OCI-M2 (cell line): Measurements from ENCODE around the gene PHIP.

ENCODE experiments used
- DNase-seq: peaks from one replicate; lab custom pipeline; 2025; ENCODE audit not compliant: unreplicated experiment; lab: John Stamatoyannopoulos, UW

Gene PHIP

GRCh38 chr6:79071547-79071946, 6.5 kb downstream of the PHIP start:
- no peak for DNase-seq

- no peak for DNase-seq
Observed at GRCh38 chr6:79070206-79070825, 7.7 kb downstream of the PHIP start.

- DNase-seq: no peak
Observed at GRCh38 chr6:79066828-79067227, 11.2 kb downstream of the PHIP start.

GRCh38 chr6:79066330-79066729, 11.7 kb downstream of the PHIP start:
- DNase-seq: no peak

GRCh38 chr6:79065232-79065631, 12.8 kb downstream of the PHIP start:
- DNase-seq: no peak

GRCh38 chr6:79064635-79065034, 13.4 kb downstream of the PHIP start:
- DNase-seq: no peak

GRCh38 chr6:79062708-79063107, 15.3 kb downstream of the PHIP start:
- no peak for DNase-seq

- no peak for DNase-seq
Observed at GRCh38 chr6:79057746-79058145, 20.3 kb downstream of the PHIP start.

- DNase-seq: no peak
Observed at GRCh38 chr6:79056226-79056625, 21.8 kb downstream of the PHIP start.

- no peak for DNase-seq
Observed at GRCh38 chr6:79048611-79049010, 29.4 kb downstream of the PHIP start.

- DNase-seq: no peak
Observed at GRCh38 chr6:79047072-79047471, 31.0 kb downstream of the PHIP start.

- DNase-seq: no peak
Observed at GRCh38 chr6:79045966-79046365, 32.1 kb downstream of the PHIP start.

GRCh38 chr6:79042799-79043126, 35.3 kb downstream of the PHIP start:
- no peak for DNase-seq

GRCh38 chr6:79042088-79042798, 35.8 kb downstream of the PHIP start:
- no peak for DNase-seq

- DNase-seq: no peak
Observed at GRCh38 chr6:79040083-79040482, 38.0 kb downstream of the PHIP start.

- DNase-seq: no peak
Observed at GRCh38 chr6:79038061-79038460, 40.0 kb downstream of the PHIP start.

- no peak for DNase-seq
Observed at GRCh38 chr6:79034865-79035264, 43.2 kb downstream of the PHIP start.

GRCh38 chr6:79033279-79033678, 44.8 kb downstream of the PHIP start:
- no peak for DNase-seq

GRCh38 chr6:79031821-79032590, 46.0 kb downstream of the PHIP start:
- DNase-seq: no peak

- no peak for DNase-seq
Observed at GRCh38 chr6:79030511-79030910, 47.5 kb downstream of the PHIP start.

- DNase-seq: no peak
Observed at GRCh38 chr6:79030023-79030422, 48.0 kb downstream of the PHIP start.

- DNase-seq: no peak
Observed at GRCh38 chr6:79028641-79029314, 49.3 kb downstream of the PHIP start.
